B cell (primary cell): ENCODE measurements around the gene ARHGEF4. TPM values are rescaled to one million over a fixed set of nuclear protein-coding genes. Genes with fewer than 3 reads are reported as not detected.

Experiments
- ATAC-seq: fragments of 200-7000 bp; cut with Tn5 transposase; one replicate; pipeline ENCODE4 v1.10.0; 2021; ENCODE audit warnings: low read depth, mild to moderate bottlenecking, moderate number of reproducible peaks, moderate library complexity
- CTCF ChIA-PET: fragments of 350-600 bp; sonication (Branson Sonifier 250); formaldehyde crosslinking; loops from one replicate; lab custom pipeline; 2021; ENCODE audit warnings: antibody characterized with exemption, inconsistent platforms; lab: Charles Lee
- POLR2A ChIA-PET: fragments of 350-600 bp; sonication (Branson Sonifier 250); formaldehyde crosslinking; loops from one replicate; lab custom pipeline; 2021; ENCODE audit warnings: antibody characterized with exemption; lab: Charles Lee
- DNase-seq: peaks from one replicate; pipeline ENCODE4 v3.0.0; 2013
- H2AFZ ChIP-seq: 2 replicates; pipeline ENCODE4 v1.6.1; 2012; ENCODE audit warnings: mild to moderate bottlenecking, low read depth, low read length; ENCODE audit not compliant: insufficient read depth, poor library complexity, severe bottlenecking
- H3K27ac ChIP-seq, 2 donors: 1 replicate in 1 of 2; 2 replicates in 1 of 2; pipeline ENCODE4 v1.5.1; 2012 to 2013; ENCODE audit warnings: low read length in 2 of 2, mild to moderate bottlenecking in 2 of 2, moderate library complexity in 1 of 2
- H3K27me3 ChIP-seq, 4 experiments: fragments of 200-600 bp in 1 of 4; sonication (generic) in 1 of 4; replicated peaks in 1 of 4; 1 replicate in 2 of 4; 2 replicates in 2 of 4; pipeline versions ENCODE4 v1.6.1 to v1.7.0; 2013 to 2016; ENCODE audit warnings: low read length in 3 of 4, mild to moderate bottlenecking in 2 of 4, mixed read lengths in 1 of 4, moderate library complexity in 1 of 4; ENCODE audit not compliant: insufficient read depth in 4 of 4, control insufficient read depth in 3 of 4; ENCODE audit errors: control extremely low read depth in 1 of 4
- H3K36me3 ChIP-seq, 2 experiments: replicated peaks in 1 of 2; 1 replicate in 1 of 2; 2 replicates in 1 of 2; pipeline versions ENCODE4 v1.6.1 to v1.7.1; 2013; ENCODE audit warnings: low read length in 1 of 2; ENCODE audit not compliant: insufficient read depth in 2 of 2, control insufficient read depth in 1 of 2; ENCODE audit errors: control extremely low read depth in 1 of 2, extremely low read depth in 1 of 2
- H3K4me1 ChIP-seq, 2 donors: fragments of 200-600 bp in 1 of 2; sonication (generic) in 1 of 2; 1 replicate in 1 of 2; 2 replicates in 1 of 2; pipeline versions ENCODE4 v1.5.1 to v1.6.1; 2013 to 2017; ENCODE audit warnings: low read length in 2 of 2; ENCODE audit not compliant: control insufficient read depth in 2 of 2, insufficient read depth in 2 of 2
- H3K4me2 ChIP-seq: replicated peaks from 2 replicates; pipeline ENCODE3; 2012; ENCODE audit warnings: mild to moderate bottlenecking, low read depth, low read length; ENCODE audit not compliant: poor library complexity, severe bottlenecking
- H3K4me3 ChIP-seq, 5 experiments: fragments of 200-600 bp in 1 of 5; sonication (generic) in 1 of 5; 1 replicate in 3 of 5; 2 replicates in 2 of 5; pipeline versions ENCODE4 v1.5.1 to v1.7.0; 2011 to 2016; ENCODE audit warnings: low read length in 4 of 5, mild to moderate bottlenecking in 4 of 5, low read depth in 2 of 5, control low read depth in 1 of 5, moderate library complexity in 1 of 5; ENCODE audit not compliant: insufficient read depth in 1 of 5; ENCODE audit errors: control extremely low read depth in 1 of 5, extremely low read depth in 1 of 5
- H3K79me2 ChIP-seq: fragments of 200-600 bp; sonication (generic); one replicate; pipeline ENCODE4 v1.6.0; 2016; ENCODE audit warnings: low read length; ENCODE audit not compliant: control insufficient read depth, insufficient read depth
- H3K9ac ChIP-seq: fragments of 200-600 bp; sonication (generic); 2 replicates; pipeline ENCODE4 v1.6.1; 2017; ENCODE audit warnings: mild to moderate bottlenecking, low read length, moderate library complexity
- H3K9me3 ChIP-seq, 3 donors: one replicate each; pipeline versions ENCODE4 v1.6.1 to v1.7.1; 2013; ENCODE audit warnings: low read length in 2 of 3; ENCODE audit not compliant: control insufficient read depth in 2 of 3, insufficient read depth in 1 of 3; ENCODE audit errors: control extremely low read depth in 1 of 3
- H4K20me1 ChIP-seq: 2 replicates; pipeline ENCODE4 v1.6.0; 2012; ENCODE audit warnings: mild to moderate bottlenecking, low read length; ENCODE audit not compliant: insufficient read depth, control insufficient read depth, poor library complexity, severe bottlenecking
- H3K27ac Mint-ChIP-seq: one replicate; pipeline ENCODE4 v1.8.0; 2021; ENCODE audit warnings: mixed read lengths
- H3K27me3 Mint-ChIP-seq: one replicate; pipeline ENCODE4 v1.8.0; 2021; ENCODE audit warnings: mixed read lengths
- H3K4me1 Mint-ChIP-seq: one replicate; pipeline ENCODE4 v1.8.0; 2021; ENCODE audit warnings: mixed read lengths
- H3K4me3 Mint-ChIP-seq: one replicate; pipeline ENCODE4 v1.8.0; 2021; ENCODE audit warnings: mixed read lengths
- H3K9me3 Mint-ChIP-seq: one replicate; pipeline ENCODE4 v1.8.0; 2022; ENCODE audit warnings: mixed read lengths; ENCODE audit not compliant: insufficient read depth
- CTCF ChIP-seq: fragments of 200-600 bp; IDR thresholded peaks from one replicate; pipeline ENCODE4 v1.8.0; 2022; ENCODE audit warnings: antibody characterized with exemption, mild to moderate bottlenecking
- EZH2 ChIP-seq: IDR thresholded peaks from 2 replicates; pipeline ENCODE4 v1.6.1; 2012; ENCODE audit warnings: borderline replicate concordance, low read depth, mild to moderate bottlenecking, moderate library complexity, low read length; ENCODE audit not compliant: insufficient read depth, poor library complexity, severe bottlenecking
- WGBS: methylation state at CpG from one replicate; pipeline ENCODE4 v1.1.5; 2013; ENCODE audit warnings: missing lambda C conversion rate; ENCODE audit not compliant: insufficient coverage; 5-methylcytosine and 5-hydroxymethylcytosine counted together
- intact Hi-C: fragments of 100-400 bp; cut with micrococcal nuclease; formaldehyde crosslinking; loops from one replicate; pipeline ENCODE4 v1.10.0; 2022
- polyA plus RNA-seq: library from polyadenylated mRNA; depleted of rRNA; stranded (reverse); fragments of >200 nt; gene quantifications from 2 replicates; pipeline ENCODE4 v1.2.3, GENCODE V29; 2012
- total RNA-seq, 2 donors: library from RNA; stranded (reverse); fragments of 120-200 nt in 1 of 2; gene quantifications; 1 replicate in 1 of 2; 2 replicates in 1 of 2; pipeline versions ENCODE4 v1.2.3 to v1.2.4, GENCODE V29; 2013 to 2022

Gene ARHGEF4
- total and polyA plus RNA-seq, 2 donors (not counting 1 experiment from before 2014, with no cell fraction given), result 2.1 TPM; not detected in 1

- Mint-ChIP-seq H3K4me1 (peaks cover 9% of the 10 kb centered on the region), H3K4me3 (no peak overlapping the region), H3K27ac (no peak overlapping the region), H3K9me3 (no peaks in the 10 kb centered on the region), H3K27me3 (peaks cover 8% of the 10 kb centered on the region)
- H3K36me3 ChIP-seq, result peaks cover 0 to 16% of the 10 kb centered on the region in 2 experiments
- no peak overlapping the region for H3K4me3 ChIP-seq
- TF ChIP-seq CTCF (no peak), EZH2 (no peak)
- ATAC-seq, result no peak
- peaks cover 7 to 8% of the 10 kb centered on the region in 2 donors for H3K4me1 ChIP-seq
- intact Hi-C loops, result no loop called here
- H2AFZ ChIP-seq, result no peak overlapping the region
- peaks cover 1% of the 10 kb centered on the region for H4K20me1 ChIP-seq
- no peaks in the 10 kb centered on the region for H3K9me3 ChIP-seq
- 97% methylated on average over 24 of the region's 24 CpGs for WGBS
- H3K9ac ChIP-seq, result no peak overlapping the region
- ChIA-PET CTCF (no interaction called here), POLR2A (no interaction called here)
- H3K27me3 ChIP-seq, result peaks cover 0 to 14% (median 0%) of the 10 kb centered on the region in 4 experiments
- no peaks in the 10 kb centered on the region for H3K79me2 ChIP-seq
- no peak for DNase-seq
- no peak overlapping the region for H3K27ac ChIP-seq
- no peak overlapping the region for H3K4me2 ChIP-seq
Measured at GRCh38 chr2:131044075-131044756, 207.5 kb downstream of the ARHGEF4 start.

GRCh38 chr2:131044757-131045150, 208.0 kb downstream of the ARHGEF4 start:
- Histone ChIP-seq H3K27ac (no peak overlapping the region), H4K20me1 (peaks cover 7% of the 10 kb centered on the region), H3K4me3 (no peak overlapping the region), H3K36me3 (peaks cover 0 to 22% of the 10 kb centered on the region in 2 experiments), H3K9ac (no peak overlapping the region), H3K4me2 (no peak overlapping the region), H3K79me2 (no peaks in the 10 kb centered on the region), H3K9me3 (no peaks in the 10 kb centered on the region), H3K27me3 (peaks cover 0 to 9% (median 0%) of the 10 kb centered on the region in 4 experiments), H2AFZ (no peak overlapping the region), H3K4me1 (peaks cover 7 to 8% of the 10 kb centered on the region in 2 donors)
- H3K4me1 Mint-ChIP-seq, result peaks cover 9% of the 10 kb centered on the region
- ChIA-PET CTCF (no interaction called here), POLR2A (no interaction called here)
- H3K27me3 Mint-ChIP-seq, result peaks cover 8% of the 10 kb centered on the region
- TF ChIP-seq CTCF (no peak), EZH2 (no peak)
- intact Hi-C loops, result no loop called here
- no peak overlapping the region for H3K27ac Mint-ChIP-seq
- DNase-seq (no peak), ATAC-seq (no peak)
- 96% methylated on average over 11 of the region's 11 CpGs for WGBS
- H3K4me3 Mint-ChIP-seq, result no peak overlapping the region
- H3K9me3 Mint-ChIP-seq, result no peaks in the 10 kb centered on the region
